ENCODE results near the gene C3orf62.

Gene C3orf62

GRCh38 chr3:49263159-49263889 lies 13.7 kb downstream of the C3orf62 start:
- DNase-seq (ENCODE audit: low spot score) (no peak), ATAC-seq (ENCODE audit: low read depth) (no peak)
- Histone ChIP-seq H3K4me1 (ENCODE audit: insufficient read depth, poor library complexity, severe bottlenecking) (no peaks in the 10 kb centered on the region), H3K27ac (ENCODE audit: poor library complexity, severe bottlenecking) (no peak overlapping the region), H3K27me3 (ENCODE audit: insufficient read depth, poor library complexity, severe bottlenecking) (no peaks in the 10 kb centered on the region), H3K36me3 (ENCODE audit: low read depth) (no peaks in the 10 kb centered on the region), H3K4me3 (ENCODE audit: severe bottlenecking) (no peak overlapping the region), H3K9me3 (ENCODE audit: severe bottlenecking) (no peaks in the 10 kb centered on the region)
- TF ChIP-seq CTCF (IDR thresholded peaks at IDR 0.05; ENCODE audit: poor library complexity, severe bottlenecking), result no peak

- Histone ChIP-seq H3K27ac (ENCODE audit: poor library complexity, severe bottlenecking) (no peak overlapping the region), H3K9me3 (ENCODE audit: severe bottlenecking) (no peaks in the 10 kb centered on the region), H3K36me3 (ENCODE audit: low read depth) (no peaks in the 10 kb centered on the region), H3K4me1 (ENCODE audit: insufficient read depth, poor library complexity, severe bottlenecking) (no peaks in the 10 kb centered on the region), H3K4me3 (ENCODE audit: severe bottlenecking) (no peak overlapping the region), H3K27me3 (ENCODE audit: insufficient read depth, poor library complexity, severe bottlenecking) (no peaks in the 10 kb centered on the region)
- DNase-seq (ENCODE audit: low spot score) (no peak), ATAC-seq (ENCODE audit: low read depth) (0 out of 3 replicates have a peak, but pooled peaks have one; percentile 10)
- TF ChIP-seq CTCF (IDR thresholded peaks at IDR 0.05; ENCODE audit: poor library complexity, severe bottlenecking), result no peak
These were observed 16.2 kb downstream of the C3orf62 start for GRCh38 chr3:49260806-49261324.

GRCh38 chr3:49257187-49257586 lies 19.8 kb downstream of the C3orf62 start:
- Histone ChIP-seq H3K4me3 (ENCODE audit: severe bottlenecking) (no peak overlapping the region), H3K4me1 (ENCODE audit: insufficient read depth, poor library complexity, severe bottlenecking) (no peaks in the 10 kb centered on the region), H3K27me3 (ENCODE audit: insufficient read depth, poor library complexity, severe bottlenecking) (no peaks in the 10 kb centered on the region), H3K27ac (ENCODE audit: poor library complexity, severe bottlenecking) (no peak overlapping the region), H3K36me3 (ENCODE audit: low read depth) (no peaks in the 10 kb centered on the region), H3K9me3 (ENCODE audit: severe bottlenecking) (no peaks in the 10 kb centered on the region)
- DNase-seq (ENCODE audit: low spot score) (no peak), ATAC-seq (ENCODE audit: low read depth) (no peak)
- TF ChIP-seq CTCF (IDR thresholded peaks at IDR 0.05; ENCODE audit: poor library complexity, severe bottlenecking), result no peak

- Histone ChIP-seq H3K27ac (ENCODE audit: poor library complexity, severe bottlenecking) (no peak overlapping the region), H3K4me3 (ENCODE audit: severe bottlenecking) (no peak overlapping the region), H3K27me3 (ENCODE audit: insufficient read depth, poor library complexity, severe bottlenecking) (no peaks in the 10 kb centered on the region), H3K4me1 (ENCODE audit: insufficient read depth, poor library complexity, severe bottlenecking) (no peaks in the 10 kb centered on the region), H3K36me3 (ENCODE audit: low read depth) (no peaks in the 10 kb centered on the region), H3K9me3 (ENCODE audit: severe bottlenecking) (no peaks in the 10 kb centered on the region)
- ATAC-seq (ENCODE audit: low read depth), result no peak
- TF ChIP-seq CTCF (IDR thresholded peaks at IDR 0.05; ENCODE audit: poor library complexity, severe bottlenecking), result no peak
- DNase-seq (ENCODE audit: low spot score), result no peak
These were observed 21.1 kb downstream of the C3orf62 start for GRCh38 chr3:49255718-49256511.

All from RWPE2 (cell line).